Measurements from ENCODE around the gene KRTAP23-1. TPM values are rescaled to one million over a fixed set of nuclear protein-coding genes. Genes with fewer than 3 reads are reported as not detected.

The KRTAP23-1 gene, protein sequence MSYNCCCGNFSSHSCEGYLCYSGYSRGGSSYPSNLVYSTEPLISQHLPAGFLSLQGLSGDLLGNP
- not detected for total RNA-seq

DNA sequence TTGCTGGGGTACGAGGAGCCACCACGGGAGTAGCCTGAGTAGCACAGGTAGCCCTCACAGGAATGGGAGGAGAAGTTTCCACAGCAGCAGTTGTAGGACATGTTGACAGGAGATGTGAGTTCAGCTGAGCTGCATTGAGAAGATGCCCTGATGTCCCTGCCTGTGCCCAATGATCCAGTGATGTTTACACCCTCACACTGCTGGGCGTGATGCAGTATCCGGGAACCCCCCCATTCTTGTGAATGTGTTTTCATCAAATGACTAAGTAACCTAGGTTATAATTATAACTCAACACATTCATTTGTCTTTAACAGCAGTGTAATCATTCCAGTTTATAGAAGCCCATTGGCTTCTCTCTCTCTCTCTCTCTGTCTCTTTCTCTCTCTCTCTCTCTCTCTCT is at the start of gene KRTAP23-1:
KRTAP23-1 (minus strand) TSS at position 101 of the 400 bp plus-strand sequence; CDS start at position 101, 0 bp downstream.
- TF ChIP-seq, protein P1, sequence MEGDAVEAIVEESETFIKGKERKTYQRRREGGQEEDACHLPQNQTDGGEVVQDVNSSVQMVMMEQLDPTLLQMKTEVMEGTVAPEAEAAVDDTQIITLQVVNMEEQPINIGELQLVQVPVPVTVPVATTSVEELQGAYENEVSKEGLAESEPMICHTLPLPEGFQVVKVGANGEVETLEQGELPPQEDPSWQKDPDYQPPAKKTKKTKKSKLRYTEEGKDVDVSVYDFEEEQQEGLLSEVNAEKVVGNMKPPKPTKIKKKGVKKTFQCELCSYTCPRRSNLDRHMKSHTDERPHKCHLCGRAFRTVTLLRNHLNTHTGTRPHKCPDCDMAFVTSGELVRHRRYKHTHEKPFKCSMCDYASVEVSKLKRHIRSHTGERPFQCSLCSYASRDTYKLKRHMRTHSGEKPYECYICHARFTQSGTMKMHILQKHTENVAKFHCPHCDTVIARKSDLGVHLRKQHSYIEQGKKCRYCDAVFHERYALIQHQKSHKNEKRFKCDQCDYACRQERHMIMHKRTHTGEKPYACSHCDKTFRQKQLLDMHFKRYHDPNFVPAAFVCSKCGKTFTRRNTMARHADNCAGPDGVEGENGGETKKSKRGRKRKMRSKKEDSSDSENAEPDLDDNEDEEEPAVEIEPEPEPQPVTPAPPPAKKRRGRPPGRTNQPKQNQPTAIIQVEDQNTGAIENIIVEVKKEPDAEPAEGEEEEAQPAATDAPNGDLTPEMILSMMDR (IDR thresholded peaks at IDR 0.05; ENCODE audit: low read depth), result no peak

DNA sequence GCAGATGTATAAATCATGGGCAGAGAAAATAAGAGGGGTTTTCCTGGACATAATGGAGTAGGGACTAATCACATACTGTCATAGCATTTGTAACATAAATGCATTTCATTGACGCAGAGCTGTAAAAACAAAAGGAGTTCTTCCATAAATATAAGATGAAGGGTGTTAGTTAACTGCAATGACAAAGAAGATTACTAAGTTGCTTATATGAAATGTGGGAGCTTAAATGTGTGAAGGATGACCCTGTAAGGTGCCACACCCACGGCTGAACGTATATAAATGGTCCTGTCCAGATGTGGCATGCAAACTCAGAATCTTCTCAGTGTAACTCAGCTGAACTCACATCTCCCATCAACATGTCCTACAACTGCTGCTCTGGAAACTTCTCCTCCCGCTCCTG is 47.3 kb upstream of the KRTAP23-1 start, which contains the start of gene KRTAP13-1:
KRTAP13-1 (plus strand) TSS at position 301 of the 400 bp plus-strand sequence; CDS start at position 357, 56 bp downstream.
- TF ChIP-seq, protein P1 (IDR thresholded peaks at IDR 0.05; ENCODE audit: low read depth), result no peak

DNA sequence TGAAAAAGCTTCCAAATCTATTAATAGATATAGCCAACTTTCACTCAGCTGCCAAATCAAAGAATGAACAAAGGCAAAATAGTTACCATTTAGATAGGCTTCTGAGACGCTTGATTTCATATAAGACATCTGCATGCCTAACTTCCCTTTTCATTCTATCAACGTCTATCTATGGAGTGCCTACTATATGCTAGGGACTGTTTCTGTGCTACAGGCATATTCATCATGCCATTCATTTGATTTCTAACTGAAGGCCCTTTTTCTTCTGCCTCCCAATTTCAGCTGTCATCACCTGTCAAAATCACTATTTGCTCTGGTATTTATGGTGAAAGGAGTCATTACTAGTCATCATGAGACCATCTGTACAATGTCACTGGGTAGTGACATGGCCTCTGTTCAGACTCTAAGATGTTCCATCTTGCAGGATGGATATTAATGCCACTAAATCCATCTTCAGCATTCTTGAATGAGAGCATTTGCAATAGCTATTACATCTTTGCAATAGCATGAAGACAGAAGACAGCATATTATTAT is 43.2 kb upstream of the KRTAP23-1 start:
- TF ChIP-seq, protein P1 (IDR thresholded peaks at IDR 0.05; ENCODE audit: low read depth), result no peak

DNA sequence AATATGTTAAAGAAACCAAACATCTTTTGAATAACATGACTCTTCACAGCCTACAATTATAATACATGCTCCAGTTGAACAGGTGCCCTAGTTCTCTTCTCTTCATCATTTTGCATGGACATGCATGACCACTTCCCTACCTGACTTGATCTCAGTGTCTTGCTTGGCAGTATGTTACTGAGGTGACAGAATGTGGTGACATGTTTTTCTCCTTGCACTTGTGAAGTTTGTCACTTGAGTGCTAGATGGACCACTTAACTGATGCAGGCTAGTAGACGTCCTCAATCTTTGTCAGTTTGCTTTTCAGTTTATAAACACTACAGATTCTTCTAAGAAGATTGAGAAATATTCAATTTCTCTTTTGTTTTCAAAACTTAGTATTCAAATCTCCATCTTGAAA is 33.8 kb upstream of the KRTAP23-1 start:
- TF ChIP-seq, protein P1 (IDR thresholded peaks at IDR 0.05; ENCODE audit: low read depth), result no peak

DNA sequence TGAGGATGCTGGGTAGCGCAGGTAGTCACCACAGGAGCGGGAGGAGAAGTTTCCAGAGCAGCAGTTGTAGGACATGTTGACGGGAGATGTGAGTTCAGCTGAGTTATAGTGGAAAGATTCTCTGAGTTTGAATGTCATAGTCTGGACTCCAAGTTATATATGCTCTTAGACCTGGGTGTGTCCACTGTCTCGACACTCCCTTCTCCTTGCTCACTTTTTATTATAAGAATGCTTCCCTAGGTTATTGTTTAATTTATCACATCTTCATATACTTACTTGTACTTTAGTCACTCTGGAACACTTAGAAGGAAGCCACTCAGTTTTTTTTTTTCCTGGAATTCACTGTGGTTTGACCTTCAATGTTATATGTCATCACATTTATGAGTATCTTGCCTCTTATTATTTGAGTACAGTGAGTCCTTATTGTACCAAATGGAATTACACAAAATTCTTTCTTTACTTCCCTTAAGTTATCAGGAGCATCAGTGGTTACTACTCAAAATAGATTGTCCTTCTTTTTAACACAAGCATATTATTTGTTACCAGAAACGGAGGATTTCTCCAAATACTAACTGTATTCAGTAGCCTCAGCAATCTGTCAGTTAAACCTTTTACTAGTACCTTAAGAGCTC is 23.8 kb upstream of the KRTAP23-1 start, which contains the start of gene KRTAP13-2:
KRTAP13-2 (minus strand) TSS at position 133 of the 632 bp plus-strand sequence; CDS start at position 75, 58 bp downstream.
- TF ChIP-seq, protein P1 (IDR thresholded peaks at IDR 0.05; ENCODE audit: low read depth), result no peak

DNA sequence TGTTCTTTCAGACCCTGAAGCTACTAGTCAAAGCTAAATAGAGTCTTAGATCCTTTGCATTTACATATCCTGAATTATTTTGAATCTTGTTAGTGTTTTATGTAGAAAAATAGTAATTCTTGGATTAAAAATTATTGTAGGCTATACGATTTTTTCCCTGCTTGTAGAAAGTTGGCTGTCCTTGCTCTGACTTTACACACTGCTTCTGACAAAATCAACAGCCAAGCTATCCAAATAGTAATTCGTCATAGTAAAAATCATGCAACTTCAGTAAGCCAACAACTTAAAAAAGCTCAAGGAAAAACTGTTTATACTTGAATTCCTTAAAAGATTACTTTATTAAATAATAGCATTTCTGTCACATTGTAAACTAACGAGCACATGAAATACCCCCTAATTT is 7.5 kb upstream of the KRTAP23-1 start:
- TF ChIP-seq, protein P1 (IDR thresholded peaks at IDR 0.05; ENCODE audit: low read depth), result no peak

DNA sequence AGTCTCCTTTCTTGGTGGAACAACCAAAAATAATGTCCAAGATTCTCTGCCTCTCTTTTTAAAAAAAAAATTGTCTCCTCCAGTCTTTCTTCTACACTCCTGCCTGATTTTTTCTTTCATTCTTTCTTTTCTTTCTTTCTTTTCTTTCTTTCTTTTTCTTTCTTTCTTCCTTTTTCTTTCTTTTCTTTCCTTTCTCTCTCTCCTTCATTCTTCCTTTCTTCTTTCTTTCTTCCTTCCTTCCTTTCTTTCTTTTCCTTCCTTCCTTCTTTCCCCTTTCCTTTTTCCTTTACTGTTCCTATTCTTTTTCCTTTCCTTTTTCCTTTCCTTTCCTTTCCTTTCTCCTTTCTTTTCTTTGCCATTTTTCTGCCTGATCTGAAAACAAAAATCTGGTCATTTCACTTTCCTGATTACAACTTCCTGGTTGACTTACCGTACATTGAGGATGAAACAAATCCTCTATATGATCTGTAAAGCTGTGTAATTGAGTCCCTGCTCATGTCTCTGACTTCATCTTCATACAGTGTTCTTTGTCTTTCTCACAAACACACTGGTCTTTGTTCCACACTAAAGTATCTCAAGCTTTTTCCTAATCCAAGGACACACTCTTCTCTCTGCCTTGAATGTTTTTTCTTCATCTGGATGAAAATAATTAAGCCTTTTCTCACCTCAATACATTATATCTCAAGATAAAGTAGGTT is 6.1 kb upstream of the KRTAP23-1 start:
- TF ChIP-seq, protein P1 (IDR thresholded peaks at IDR 0.05; ENCODE audit: low read depth), result no peak

Measured in subcutaneous adipose tissue (tissue), 4 donors.